CD4-positive, alpha-beta T cell treated with Interleukin-15 for 1 hour (primary cell): Measurements from ENCODE around the gene BTG1.
"Not testable (repeated sequence)": the region's sequence is repeated elsewhere in the genome, so short reads cannot be mapped to it uniquely, and the experiment has no call there.

ENCODE experiments used
- DNase-seq: peaks from one replicate; pipeline ENCODE4 v3.0.0-alpha.2; 2020

Gene BTG1

DNA sequence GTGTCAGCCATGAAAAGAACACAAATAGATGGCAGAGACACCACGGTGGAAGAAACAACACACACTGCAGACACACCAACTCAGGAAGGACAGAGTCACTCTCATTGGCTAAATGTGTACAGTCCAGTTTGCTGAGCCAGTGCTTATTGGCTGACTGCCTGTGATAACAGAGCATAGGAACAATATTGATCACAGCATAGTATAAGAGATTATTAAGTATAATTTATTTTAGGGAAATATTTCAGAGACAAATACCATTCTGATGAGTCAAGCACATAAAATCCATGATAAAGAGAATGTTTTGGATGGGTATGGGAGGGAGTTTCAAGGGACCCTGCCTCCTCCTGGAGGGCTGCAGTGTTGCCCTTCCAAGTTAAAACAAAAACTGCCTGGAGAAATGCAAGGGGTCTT is 50.9 kb downstream of the BTG1 start:
- DNase-seq: no peak

DNA sequence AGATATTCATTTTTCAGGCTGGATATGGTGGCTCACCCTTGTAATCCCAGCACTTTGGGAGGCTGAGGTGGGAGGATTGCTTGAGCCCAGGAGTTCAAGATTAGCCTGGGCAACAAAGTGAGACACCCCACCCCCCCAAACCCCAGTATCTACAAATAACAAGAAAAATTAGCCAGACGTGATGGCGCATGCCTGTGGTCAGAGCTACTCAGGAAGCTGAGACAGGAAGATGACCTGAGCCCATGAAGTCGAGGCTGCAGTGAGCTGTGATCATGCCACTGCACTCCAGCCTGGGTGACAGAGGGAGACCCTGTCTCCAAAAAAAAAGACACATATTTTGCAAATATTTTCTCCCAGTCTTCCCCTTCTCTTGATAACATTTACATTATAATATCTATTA is 51.3 kb downstream of the BTG1 start:
- DNase-seq: not testable (repeated sequence)
